ENCODE data around the gene LRP8.
"Not testable (repeated sequence)": the region's sequence is repeated elsewhere in the genome, so short reads cannot be mapped to it uniquely, and the experiment has no call there.

Gene LRP8

GRCh38 chr1:53285546-53285945 lies 42.3 kb downstream of the LRP8 start:
- no peak for DNase-seq (ENCODE audit: low read depth in 1 of 2, low spot score in 1 of 2)

- no peak for DNase-seq (ENCODE audit: low read depth in 1 of 2, low spot score in 1 of 2)
Observed at GRCh38 chr1:53284224-53285020, 43.4 kb downstream of the LRP8 start.

- DNase-seq (ENCODE audit: low read depth in 1 of 2, low spot score in 1 of 2) = not testable (repeated sequence)
Observed at GRCh38 chr1:53283156-53283555, 44.7 kb downstream of the LRP8 start.

- no peak for DNase-seq (ENCODE audit: low read depth in 1 of 2, low spot score in 1 of 2)
Observed at GRCh38 chr1:53281133-53281532, 46.7 kb downstream of the LRP8 start.

- DNase-seq (ENCODE audit: low read depth in 1 of 2, low spot score in 1 of 2) = no peak
Observed at GRCh38 chr1:53280496-53280895, 47.4 kb downstream of the LRP8 start.

GRCh38 chr1:53279296-53280200 lies 48.3 kb downstream of the LRP8 start:
- DNase-seq (ENCODE audit: low read depth in 1 of 2, low spot score in 1 of 2) = no peak

- DNase-seq (ENCODE audit: low read depth in 1 of 2, low spot score in 1 of 2) = peak; percentile 52 to 69
Observed at GRCh38 chr1:53278298-53278725, 49.6 kb downstream of the LRP8 start.

GRCh38 chr1:53277326-53277725 lies 50.5 kb downstream of the LRP8 start:
- DNase-seq (ENCODE audit: low read depth in 1 of 2, low spot score in 1 of 2) = no peak

GRCh38 chr1:53276902-53277281 lies 51.0 kb downstream of the LRP8 start:
- DNase-seq (ENCODE audit: low read depth in 1 of 2, low spot score in 1 of 2) = no peak

GRCh38 chr1:53276153-53276901 lies 51.5 kb downstream of the LRP8 start:
- no peak for DNase-seq (ENCODE audit: low read depth in 1 of 2, low spot score in 1 of 2)

GRCh38 chr1:53275566-53275965 lies 52.3 kb downstream of the LRP8 start:
- DNase-seq (ENCODE audit: low read depth in 1 of 2, low spot score in 1 of 2) = no peak

GRCh38 chr1:53274541-53275185 lies 53.2 kb downstream of the LRP8 start:
- DNase-seq (ENCODE audit: low read depth in 1 of 2, low spot score in 1 of 2) = no peak

- DNase-seq (ENCODE audit: low read depth in 1 of 2, low spot score in 1 of 2) = no peak
Observed at GRCh38 chr1:53274026-53274425, 53.8 kb downstream of the LRP8 start.

GRCh38 chr1:53273526-53273925 lies 54.3 kb downstream of the LRP8 start:
- no peak for DNase-seq (ENCODE audit: low read depth in 1 of 2, low spot score in 1 of 2)

GRCh38 chr1:53272349-53272748 lies 55.5 kb downstream of the LRP8 start:
- DNase-seq (ENCODE audit: low read depth in 1 of 2, low spot score in 1 of 2) = no peak

GRCh38 chr1:53271446-53272090 lies 56.3 kb downstream of the LRP8 start:
- DNase-seq (ENCODE audit: low read depth in 1 of 2, low spot score in 1 of 2) = no peak

GRCh38 chr1:53270873-53271272 lies 57.0 kb downstream of the LRP8 start:
- DNase-seq (ENCODE audit: low read depth in 1 of 2, low spot score in 1 of 2) = no peak

- DNase-seq (ENCODE audit: low read depth in 1 of 2, low spot score in 1 of 2) = no peak
Observed at GRCh38 chr1:53270107-53270506, 57.8 kb downstream of the LRP8 start.

- no peak for DNase-seq (ENCODE audit: low read depth in 1 of 2, low spot score in 1 of 2)
Observed at GRCh38 chr1:53267761-53268160, 60.1 kb downstream of the LRP8 start.

GRCh38 chr1:53266038-53266437 lies 61.8 kb downstream of the LRP8 start:
- no peak for DNase-seq (ENCODE audit: low read depth in 1 of 2, low spot score in 1 of 2)

All from stimulated activated CD4-positive, alpha-beta T cell treated with anti-CD3 and anti-CD28 coated beads, Interleukin-15, amount 100 ng/mL, for 1 hour (primary cell).